ENCODE results near the gene MYRF.

MYRF gene

GRCh38 chr11:61785837-61786402, 33.5 kb downstream of the MYRF start:
- no peak for TF ChIP-seq CTCF (conservative IDR thresholded peaks at IDR 0.05)
- no peak overlapping the region for H3K27ac ChIP-seq

- no peak overlapping the region for H3K27ac ChIP-seq
- peak; percentile 42; the same call in 1 of the 2 replicates for TF ChIP-seq CTCF (conservative IDR thresholded peaks at IDR 0.05)
These were observed 35.6 kb downstream of the MYRF start for GRCh38 chr11:61787928-61788491.

- H3K27ac ChIP-seq = peak overlapping the region; percentile 99
- no peak for TF ChIP-seq CTCF (conservative IDR thresholded peaks at IDR 0.05)
These were observed 39.4 kb downstream of the MYRF start for GRCh38 chr11:61791737-61792309.

- peak within 1 kb of the TSS; percentile 99 for H3K27ac ChIP-seq
- TF ChIP-seq CTCF (conservative IDR thresholded peaks at IDR 0.05) = no peak
These were observed 40.1 kb downstream of the MYRF start, which contains the start of the genes FEN1 and TMEM258 for GRCh38 chr11:61792310-61793082. Gene FEN1 (plus strand): TSS chr11:61792911. CDS start chr11:61795362, 2,451 bp downstream. Gene TMEM258 (minus strand): TSS chr11:61792599. CDS start chr11:61792558, 41 bp downstream.

GRCh38 chr11:61793083-61793828, 40.8 kb downstream of the MYRF start:
- peak overlapping the region; percentile 99 for H3K27ac ChIP-seq
- no peak for TF ChIP-seq CTCF (conservative IDR thresholded peaks at IDR 0.05)

- no peak for TF ChIP-seq CTCF (conservative IDR thresholded peaks at IDR 0.05)
- H3K27ac ChIP-seq = peak overlapping the region; percentile 99; the same call in 1 of the 2 replicates
These were observed 41.4 kb downstream of the MYRF start for GRCh38 chr11:61793829-61794204.

Measured in VCaP (cell line).